ENCODE data around the gene CPLX3.

The CPLX3 gene

DNA sequence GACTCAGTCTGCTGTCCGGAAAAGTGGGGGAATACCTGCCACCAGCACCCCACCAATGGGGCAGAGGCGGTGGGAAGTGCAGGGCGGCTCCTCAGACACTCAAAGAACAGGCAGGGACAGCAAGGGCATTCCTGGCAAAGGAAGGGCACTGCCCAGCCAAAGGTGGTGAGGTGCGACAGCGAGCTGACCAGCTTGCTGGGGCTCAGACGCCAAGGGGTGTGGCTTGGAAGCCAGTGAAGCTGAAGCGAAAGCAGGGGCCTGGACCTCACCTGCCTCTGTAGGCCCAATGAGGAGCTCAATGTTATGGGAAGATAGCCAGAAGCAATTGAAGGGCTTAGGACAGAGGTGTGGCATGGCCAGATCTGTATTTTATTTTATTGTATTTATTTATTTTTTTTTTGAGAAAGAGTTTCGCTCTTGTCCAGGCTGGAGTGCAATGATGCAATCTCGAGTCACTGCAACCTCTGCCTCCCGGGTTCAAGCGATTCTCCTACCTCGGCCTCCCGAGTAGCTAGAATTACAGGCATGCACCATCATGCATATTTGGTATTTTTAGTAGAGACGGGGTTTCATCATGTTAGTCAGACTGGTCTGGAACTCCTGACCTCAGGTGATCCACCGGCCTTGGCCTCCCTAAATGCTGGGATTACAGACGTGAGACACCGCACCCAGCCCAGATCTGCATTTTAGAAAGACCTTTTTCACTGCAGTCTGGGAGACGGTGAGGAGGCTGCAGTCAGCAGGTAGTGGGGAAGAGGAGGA lies 18.2 kb upstream of the CPLX3 start:
- Histone ChIP-seq H3K4me1 (no peaks in the 10 kb centered on the region), H3K27me3 (no peaks in the 10 kb centered on the region), H3K36me3 (peaks cover 12% of the 10 kb centered on the region), H3K9me3 (no peaks in the 10 kb centered on the region), H3K4me3 (ENCODE audit: low read depth, low read length) (no peak overlapping the region)
- no peak for DNase-seq
- TF ChIP-seq, protein P1, sequence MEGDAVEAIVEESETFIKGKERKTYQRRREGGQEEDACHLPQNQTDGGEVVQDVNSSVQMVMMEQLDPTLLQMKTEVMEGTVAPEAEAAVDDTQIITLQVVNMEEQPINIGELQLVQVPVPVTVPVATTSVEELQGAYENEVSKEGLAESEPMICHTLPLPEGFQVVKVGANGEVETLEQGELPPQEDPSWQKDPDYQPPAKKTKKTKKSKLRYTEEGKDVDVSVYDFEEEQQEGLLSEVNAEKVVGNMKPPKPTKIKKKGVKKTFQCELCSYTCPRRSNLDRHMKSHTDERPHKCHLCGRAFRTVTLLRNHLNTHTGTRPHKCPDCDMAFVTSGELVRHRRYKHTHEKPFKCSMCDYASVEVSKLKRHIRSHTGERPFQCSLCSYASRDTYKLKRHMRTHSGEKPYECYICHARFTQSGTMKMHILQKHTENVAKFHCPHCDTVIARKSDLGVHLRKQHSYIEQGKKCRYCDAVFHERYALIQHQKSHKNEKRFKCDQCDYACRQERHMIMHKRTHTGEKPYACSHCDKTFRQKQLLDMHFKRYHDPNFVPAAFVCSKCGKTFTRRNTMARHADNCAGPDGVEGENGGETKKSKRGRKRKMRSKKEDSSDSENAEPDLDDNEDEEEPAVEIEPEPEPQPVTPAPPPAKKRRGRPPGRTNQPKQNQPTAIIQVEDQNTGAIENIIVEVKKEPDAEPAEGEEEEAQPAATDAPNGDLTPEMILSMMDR (IDR thresholded peaks at IDR 0.05; ENCODE audit: low read depth, low read length), result no peak

DNA sequence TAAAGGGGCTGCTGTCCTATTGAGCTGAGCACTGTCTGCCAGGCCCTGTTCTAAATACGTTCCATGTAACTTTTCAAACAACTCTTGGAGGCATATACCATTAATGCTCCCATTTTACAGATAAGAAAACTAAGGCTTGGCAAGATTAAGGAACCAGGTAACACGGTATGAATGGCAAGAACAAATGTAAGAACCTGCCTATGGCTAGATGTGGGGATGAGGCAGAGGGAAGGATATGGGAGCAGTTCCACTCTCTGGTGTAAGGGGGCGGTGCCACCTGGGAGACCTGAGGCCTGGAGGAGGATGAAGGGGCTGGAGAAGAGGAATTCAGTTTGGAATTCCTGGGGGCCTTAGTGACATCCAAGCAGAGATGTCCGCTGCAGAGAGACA lies 17.6 kb upstream of the CPLX3 start:
- no peak for DNase-seq
- no peaks in the 10 kb centered on the region for H3K4me1 ChIP-seq
- H3K27me3 ChIP-seq, result no peaks in the 10 kb centered on the region
- H3K36me3 ChIP-seq, result peaks cover 7% of the 10 kb centered on the region
- H3K9me3 ChIP-seq, result no peaks in the 10 kb centered on the region
- no peak overlapping the region for H3K4me3 ChIP-seq (ENCODE audit: low read depth, low read length)
- TF ChIP-seq, protein P1 (IDR thresholded peaks at IDR 0.05; ENCODE audit: low read depth, low read length), result peak; percentile 21

DNA sequence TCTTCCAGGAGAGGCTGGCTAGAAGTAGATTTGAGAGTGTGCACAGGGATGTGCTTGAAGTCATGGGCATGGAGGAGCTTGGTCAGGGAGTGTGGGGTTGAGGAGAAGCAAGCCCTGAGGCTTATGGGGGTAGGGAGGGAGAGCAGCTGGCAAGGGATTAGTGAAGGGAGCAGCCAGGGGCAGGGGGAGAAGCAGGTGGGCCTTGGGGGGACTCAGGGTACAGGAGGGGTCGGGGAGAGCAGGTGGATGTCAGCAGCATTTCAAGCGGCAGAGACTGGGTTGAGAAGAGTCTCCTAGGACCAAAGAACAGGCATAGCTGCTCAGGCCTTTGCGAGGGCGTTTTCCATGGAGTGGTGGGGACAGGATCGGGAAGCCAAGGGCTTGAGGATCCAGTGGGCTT lies 17.2 kb upstream of the CPLX3 start:
- H3K9me3 ChIP-seq, result no peaks in the 10 kb centered on the region
- DNase-seq, result no peak
- no peaks in the 10 kb centered on the region for H3K4me1 ChIP-seq
- peaks cover 3% of the 10 kb centered on the region for H3K36me3 ChIP-seq
- no peaks in the 10 kb centered on the region for H3K27me3 ChIP-seq
- H3K4me3 ChIP-seq (ENCODE audit: low read depth, low read length), result no peak overlapping the region
- TF ChIP-seq, protein P1 (IDR thresholded peaks at IDR 0.05; ENCODE audit: low read depth, low read length), result no peak

DNA sequence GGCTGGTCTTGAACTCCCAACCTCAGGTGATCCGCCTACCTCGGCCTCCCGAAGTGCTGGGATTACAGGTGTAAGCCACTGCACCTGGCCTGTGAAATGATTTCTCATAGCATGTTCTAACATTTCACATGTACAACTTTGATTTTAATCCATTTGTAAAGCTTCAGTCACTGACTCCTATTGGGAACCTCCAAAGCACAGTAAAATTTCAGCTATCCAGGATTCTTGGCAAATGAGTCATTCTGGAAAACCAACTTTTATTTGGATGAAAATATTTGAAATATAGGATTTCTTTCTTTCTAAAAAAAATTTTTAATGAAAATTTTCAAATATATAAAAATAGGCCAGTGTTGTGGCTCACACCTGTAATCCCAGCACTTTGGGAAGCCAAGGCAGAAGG lies 16.5 kb upstream of the CPLX3 start:
- no peak for DNase-seq
- Histone ChIP-seq H3K36me3 (no peaks in the 10 kb centered on the region), H3K4me1 (no peaks in the 10 kb centered on the region), H3K9me3 (no peaks in the 10 kb centered on the region), H3K4me3 (ENCODE audit: low read depth, low read length) (no peak overlapping the region), H3K27me3 (no peaks in the 10 kb centered on the region)
- TF ChIP-seq, protein P1 (IDR thresholded peaks at IDR 0.05; ENCODE audit: low read depth, low read length), result no peak

DNA sequence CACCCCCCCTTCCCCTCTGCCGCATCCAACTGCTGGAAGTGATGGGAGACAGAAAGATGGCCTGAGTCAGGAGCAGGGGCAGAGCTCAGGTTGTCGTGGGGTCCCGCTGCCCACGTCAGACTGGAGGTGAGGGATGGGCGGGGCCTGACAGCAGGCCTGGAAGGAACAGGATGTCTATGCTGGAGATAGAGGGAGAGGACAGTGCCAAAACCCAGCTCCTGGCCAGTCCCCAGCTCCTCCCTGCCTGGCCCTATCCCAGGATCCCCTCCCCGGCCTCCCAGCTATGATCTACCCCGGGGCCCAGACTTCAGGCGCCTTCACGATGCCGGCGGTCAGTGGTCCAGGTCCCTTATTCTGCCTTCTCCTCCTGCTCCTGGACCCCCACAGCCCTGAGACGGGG lies 13.9 kb upstream of the CPLX3 start, which contains the start of gene LMAN1L:
TSS of gene LMAN1L (plus strand) at position 303 of the 400 bp plus-strand sequence. CDS start at position 323, 20 bp downstream.
- H3K4me1 ChIP-seq, result peaks cover 8% of the 10 kb centered on the region
- DNase-seq, result no peak

More for the DNA sequence above, 13.9 kb upstream of the CPLX3 start, which contains the start of gene LMAN1L:
- Histone ChIP-seq H3K36me3 (no peaks in the 10 kb centered on the region), H3K4me3 (ENCODE audit: low read depth, low read length) (no peak within 1 kb of the TSS), H3K27me3 (no peaks in the 10 kb centered on the region), H3K9me3 (no peaks in the 10 kb centered on the region)
- TF ChIP-seq, protein P1 (IDR thresholded peaks at IDR 0.05; ENCODE audit: low read depth, low read length), result no peak
